HG03280 (cell line): ENCODE measurements around the gene OR52A5.
"Not testable (repeated sequence)": the region's sequence is repeated elsewhere in the genome, so short reads cannot be mapped to it uniquely, and the experiment has no call there.

ENCODE experiments used
- ATAC-seq: cut with Tn5 transposase; IDR thresholded peaks from one replicate; pipeline ENCODE4 v1.9.1; 2021; ENCODE audit warnings: mild to moderate bottlenecking, moderate library complexity; ENCODE audit not compliant: unreplicated experiment

OR52A5 gene

GRCh38 chr11:5137996-5138395 is at the start of gene OR52A5:
OR52A5 (minus strand) TSS chr11:5138356; CDS start chr11:5132642, 5,714 bp downstream.
- no peak for ATAC-seq

- ATAC-seq: no peak
Observed at GRCh38 chr11:5178046-5178837, 40.1 kb upstream of the OR52A5 start.

GRCh38 chr11:5174934-5175333 is 36.8 kb upstream of the OR52A5 start:
- ATAC-seq: no peak

GRCh38 chr11:5171856-5172255 is 33.7 kb upstream of the OR52A5 start:
- ATAC-seq: no peak

GRCh38 chr11:5165898-5166297 is 27.7 kb upstream of the OR52A5 start:
- not testable (repeated sequence) for ATAC-seq

GRCh38 chr11:5164807-5165206 is 26.7 kb upstream of the OR52A5 start:
- not testable (repeated sequence) for ATAC-seq

GRCh38 chr11:5161045-5161444 is 22.9 kb upstream of the OR52A5 start:
- ATAC-seq: not testable (repeated sequence)

- ATAC-seq: not testable (repeated sequence)
Observed at GRCh38 chr11:5160217-5160616, 22.1 kb upstream of the OR52A5 start.

GRCh38 chr11:5159806-5160205 is 21.6 kb upstream of the OR52A5 start:
- no peak for ATAC-seq

- no peak for ATAC-seq
Observed at GRCh38 chr11:5154657-5155056, 16.5 kb upstream of the OR52A5 start, which contains the start of gene OR52A1. OR52A1 (minus strand) TSS chr11:5154757; CDS start chr11:5152369, 2,388 bp downstream.

- ATAC-seq: no peak
Observed at GRCh38 chr11:5153574-5154431, 15.6 kb upstream of the OR52A5 start.

- no peak for ATAC-seq
Observed at GRCh38 chr11:5151713-5152153, 13.6 kb upstream of the OR52A5 start.

GRCh38 chr11:5144206-5144605 is 6.0 kb upstream of the OR52A5 start:
- not testable (repeated sequence) for ATAC-seq

- ATAC-seq: no peak
Observed at GRCh38 chr11:5137014-5137413, 1.1 kb downstream of the OR52A5 start.

GRCh38 chr11:5136261-5136660 is 1.9 kb downstream of the OR52A5 start:
- ATAC-seq: no peak

GRCh38 chr11:5131584-5132335 is 6.4 kb downstream of the OR52A5 start:
- no peak for ATAC-seq

- ATAC-seq: no peak
Observed at GRCh38 chr11:5129457-5129877, 8.7 kb downstream of the OR52A5 start.

- no peak for ATAC-seq
Observed at GRCh38 chr11:5124891-5125620, 13.1 kb downstream of the OR52A5 start.

- ATAC-seq: peak; percentile 95
Observed at GRCh38 chr11:5123802-5124521, 14.2 kb downstream of the OR52A5 start.

- ATAC-seq: no peak
Observed at GRCh38 chr11:5118893-5119292, 19.3 kb downstream of the OR52A5 start.
